GM21515 (cell line): ENCODE results near the gene XAGE1B.
"Not testable (repeated sequence)": the region's sequence is repeated elsewhere in the genome, so short reads cannot be mapped to it uniquely, and the experiment has no call there.

ENCODE experiments used
- ATAC-seq: cut with Tn5 transposase; IDR thresholded peaks from one replicate; pipeline ENCODE4 v1.9.1; 2021; ENCODE audit not compliant: unreplicated experiment

XAGE1B gene

GRCh38 chrX:52516987-52517325, at the start of gene XAGE1B:
Gene XAGE1B (minus strand): TSS chrX:52517063. CDS start chrX:52515527, 1,536 bp downstream.
- ATAC-seq = not testable (repeated sequence)

GRCh38 chrX:52563105-52563504, 46.2 kb upstream of the XAGE1B start:
- ATAC-seq = no peak

GRCh38 chrX:52558140-52558539, 41.3 kb upstream of the XAGE1B start:
- no peak for ATAC-seq

- no peak for ATAC-seq
These were observed 39.9 kb upstream of the XAGE1B start for GRCh38 chrX:52556741-52557140.

GRCh38 chrX:52553995-52554642, 37.3 kb upstream of the XAGE1B start:
- no peak for ATAC-seq

GRCh38 chrX:52548769-52549168, 31.9 kb upstream of the XAGE1B start:
- not testable (repeated sequence) for ATAC-seq

GRCh38 chrX:52544147-52544840, 27.4 kb upstream of the XAGE1B start:
- no peak for ATAC-seq

GRCh38 chrX:52542311-52542710, 25.4 kb upstream of the XAGE1B start:
- no peak for ATAC-seq

GRCh38 chrX:52541051-52541450, 24.2 kb upstream of the XAGE1B start:
- ATAC-seq = not testable (repeated sequence)

- ATAC-seq = not testable (repeated sequence)
These were observed 515 bp downstream of the XAGE1B start for GRCh38 chrX:52516110-52516986.

GRCh38 chrX:52511126-52511525, 5.7 kb downstream of the XAGE1B start:
- not testable (repeated sequence) for ATAC-seq

GRCh38 chrX:52509916-52510315, 6.9 kb downstream of the XAGE1B start:
- no peak for ATAC-seq

- ATAC-seq = no peak
These were observed 9.5 kb downstream of the XAGE1B start for GRCh38 chrX:52507331-52507730.

- no peak for ATAC-seq
These were observed 12.3 kb downstream of the XAGE1B start for GRCh38 chrX:52504551-52504950.

GRCh38 chrX:52501362-52501761, 15.5 kb downstream of the XAGE1B start:
- ATAC-seq = not testable (repeated sequence)

GRCh38 chrX:52496419-52496772, 20.5 kb downstream of the XAGE1B start:
- ATAC-seq = not testable (repeated sequence)

GRCh38 chrX:52495545-52496418, 21.1 kb downstream of the XAGE1B start, which contains the start of gene XAGE1A:
Gene XAGE1A (plus strand): TSS chrX:52495808. CDS start chrX:52497362, 1,554 bp downstream.
- not testable (repeated sequence) for ATAC-seq

GRCh38 chrX:52471301-52471700, 45.6 kb downstream of the XAGE1B start:
- not testable (repeated sequence) for ATAC-seq
